Vagina (tissue), 2 donors: Measurements from ENCODE around the gene NCR3LG1.

Source experiments
- POLR2A ChIP-seq, 2 donors: fragments of 450-650 bp; IDR thresholded peaks; one replicate each; pipeline ENCODE4 v1.6.1; 2017; ENCODE audit warnings: antibody characterized with exemption in 2 of 2, mild to moderate bottlenecking in 2 of 2, moderate library complexity in 2 of 2
- POLR2AphosphoS5 ChIP-seq, 2 donors: sonication (generic); formaldehyde crosslinking; IDR thresholded peaks; one replicate each; pipeline ENCODE4 v1.9.0; 2017; ENCODE audit warnings: antibody characterized with exemption in 2 of 2, mild to moderate bottlenecking in 2 of 2, low read depth in 1 of 2; ENCODE audit not compliant: insufficient read depth in 1 of 2
- TF ChIP-seq, protein P1 (sequence below), 3 experiments: fragments of 450-650 bp in 2 of 3; fragments of 200-600 bp in 1 of 3; sonication (generic) in 1 of 3; IDR thresholded peaks; one replicate each; pipeline ENCODE4 v1.5.1; 2017 to 2019; ENCODE audit warnings: antibody characterized with exemption in 3 of 3, mild to moderate bottlenecking in 2 of 3, moderate library complexity in 2 of 3

DNA sequence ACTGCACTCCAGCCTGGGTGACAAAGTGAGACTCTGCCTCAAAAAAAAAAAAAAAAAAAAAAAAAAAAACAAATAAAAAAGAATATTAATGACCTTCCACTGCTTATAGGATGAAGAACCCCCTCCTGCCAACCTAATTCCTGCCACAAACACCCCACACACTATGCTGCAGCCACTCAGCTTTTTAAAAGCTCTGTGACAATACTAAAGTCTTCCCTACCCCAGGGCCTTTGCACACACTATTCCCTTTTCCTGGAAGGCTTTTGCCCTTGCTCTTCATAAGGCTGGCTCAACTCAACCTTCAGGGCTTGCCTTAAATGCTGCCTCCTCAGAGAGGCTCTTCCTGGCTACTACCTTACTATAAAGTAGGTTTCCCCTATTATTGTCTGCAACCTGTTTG is 47.6 kb downstream of the NCR3LG1 start:
- TF ChIP-seq, protein P1, sequence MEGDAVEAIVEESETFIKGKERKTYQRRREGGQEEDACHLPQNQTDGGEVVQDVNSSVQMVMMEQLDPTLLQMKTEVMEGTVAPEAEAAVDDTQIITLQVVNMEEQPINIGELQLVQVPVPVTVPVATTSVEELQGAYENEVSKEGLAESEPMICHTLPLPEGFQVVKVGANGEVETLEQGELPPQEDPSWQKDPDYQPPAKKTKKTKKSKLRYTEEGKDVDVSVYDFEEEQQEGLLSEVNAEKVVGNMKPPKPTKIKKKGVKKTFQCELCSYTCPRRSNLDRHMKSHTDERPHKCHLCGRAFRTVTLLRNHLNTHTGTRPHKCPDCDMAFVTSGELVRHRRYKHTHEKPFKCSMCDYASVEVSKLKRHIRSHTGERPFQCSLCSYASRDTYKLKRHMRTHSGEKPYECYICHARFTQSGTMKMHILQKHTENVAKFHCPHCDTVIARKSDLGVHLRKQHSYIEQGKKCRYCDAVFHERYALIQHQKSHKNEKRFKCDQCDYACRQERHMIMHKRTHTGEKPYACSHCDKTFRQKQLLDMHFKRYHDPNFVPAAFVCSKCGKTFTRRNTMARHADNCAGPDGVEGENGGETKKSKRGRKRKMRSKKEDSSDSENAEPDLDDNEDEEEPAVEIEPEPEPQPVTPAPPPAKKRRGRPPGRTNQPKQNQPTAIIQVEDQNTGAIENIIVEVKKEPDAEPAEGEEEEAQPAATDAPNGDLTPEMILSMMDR (IDR thresholded peaks at IDR 0.05): no peak
- TF ChIP-seq POLR2A (IDR thresholded peaks at IDR 0.05) (no peak), POLR2AphosphoS5 (IDR thresholded peaks at IDR 0.05; ENCODE audit: insufficient read depth in 1 of 2, low read depth in 1 of 2) (no peak)
